PFSK-1 (cell line): ENCODE results near the gene SHISA7.

ENCODE experiments used
- FOXP2 ChIP-seq: optimal IDR thresholded peaks from 2 replicates; pipeline ENCODE3; 2011; ENCODE audit warnings: borderline replicate concordance, control low read depth, inconsistent platforms; ENCODE audit not compliant: insufficient read depth; ENCODE audit errors: extremely low read length, extremely low read depth
- POLR2AphosphoS5 ChIP-seq: IDR thresholded peaks from 2 replicates; pipeline ENCODE4 v1.6.1; 2012; ENCODE audit warnings: low read depth, mild to moderate bottlenecking, control low read depth, low read length, moderate library complexity
- REST ChIP-seq, 2 experiments: IDR thresholded peaks; 2 replicates each; pipeline versions ENCODE4 v1.6.1 to v1.8.0; 2011 to 2012; ENCODE audit warnings: low read depth in 2 of 2, low read length in 2 of 2, control low read depth in 1 of 2, inconsistent platforms in 1 of 2, mild to moderate bottlenecking in 1 of 2, moderate library complexity in 1 of 2; ENCODE audit not compliant: insufficient read depth in 1 of 2
- SIN3A ChIP-seq: IDR thresholded peaks from 2 replicates; pipeline ENCODE4 v1.6.1; 2012; ENCODE audit warnings: mild to moderate bottlenecking, low read length, moderate library complexity, borderline replicate concordance; ENCODE audit not compliant: insufficient read depth
- TAF1 ChIP-seq: IDR thresholded peaks from 2 replicates; pipeline ENCODE4 v1.6.1; 2012; ENCODE audit warnings: low read length, control low read depth, borderline replicate concordance; ENCODE audit not compliant: insufficient read depth

The SHISA7 gene

GRCh38 chr19:55467236-55468053 is 24.3 kb upstream of the SHISA7 start:
- TF ChIP-seq SIN3A (no peak), POLR2AphosphoS5 (no peak), FOXP2 (peak; percentile 58)

GRCh38 chr19:55466241-55466614 is 23.1 kb upstream of the SHISA7 start:
- no peak for TF ChIP-seq REST (IDR thresholded peaks at IDR 0.05; ENCODE audit: insufficient read depth in 1 of 2, low read depth in 2 of 2, low read length in 2 of 2)

GRCh38 chr19:55465460-55466240 is 22.6 kb upstream of the SHISA7 start:
- TF ChIP-seq TAF1 = no peak
- TF ChIP-seq REST (IDR thresholded peaks at IDR 0.05; ENCODE audit: insufficient read depth in 1 of 2, low read depth in 2 of 2, low read length in 2 of 2) = no peak
- TF ChIP-seq SIN3A = no peak
- no peak for TF ChIP-seq FOXP2
- no peak for TF ChIP-seq POLR2AphosphoS5

- TF ChIP-seq SIN3A = no peak
- TF ChIP-seq POLR2AphosphoS5 = no peak
- no peak for TF ChIP-seq TAF1
- TF ChIP-seq FOXP2 = no peak
- TF ChIP-seq REST (IDR thresholded peaks at IDR 0.05; ENCODE audit: insufficient read depth in 1 of 2, low read depth in 2 of 2, low read length in 2 of 2) = no peak
These were observed 21.6 kb upstream of the SHISA7 start, which contains the start of gene C19orf85 for GRCh38 chr19:55464662-55465054. Gene C19orf85 (minus strand): TSS chr19:55464751. CDS start chr19:55464554, 197 bp downstream.

- TF ChIP-seq TAF1 (no peak), REST (IDR thresholded peaks at IDR 0.05; ENCODE audit: insufficient read depth in 1 of 2, low read depth in 2 of 2, low read length in 2 of 2) (no peak), SIN3A (no peak), FOXP2 (no peak), POLR2AphosphoS5 (no peak)
These were observed 21.1 kb upstream of the SHISA7 start for GRCh38 chr19:55464039-55464661.
